GM23338 (cell line): Measurements from ENCODE around the gene SLFN12. TPM values are rescaled to one million over a fixed set of nuclear protein-coding genes. Genes with fewer than 3 reads are reported as not detected.
"Not testable (repeated sequence)": the region's sequence is repeated elsewhere in the genome, so short reads cannot be mapped to it uniquely, and the experiment has no call there.

Experiments
- ATAC-seq: fragments of 200-7000 bp; cut with Tn5 transposase; 3 replicates; pipeline ENCODE4 v1.9.1; 2020
- DNase-seq: peaks from one replicate; pipeline ENCODE4 v3.0.0-alpha.2; 2015; ENCODE audit warnings: low spot score
- H2AFZ ChIP-seq: fragments of 200-600 bp; sonication (generic); 2 replicates; pipeline ENCODE4 v1.8.0; 2016; ENCODE audit warnings: antibody characterized with exemption, mild to moderate bottlenecking, moderate library complexity
- H3F3A ChIP-seq: fragments of 200-600 bp; sonication (generic); replicated peaks from 2 replicates; pipeline ENCODE4 v1.8.0; 2017; ENCODE audit warnings: antibody characterized with exemption, mixed run types, low read depth
- H3K27ac ChIP-seq: fragments of 200-600 bp; sonication (generic); 2 replicates; pipeline ENCODE4 v1.6.1; 2016; ENCODE audit warnings: low read depth
- H3K27me3 ChIP-seq: fragments of 200-600 bp; sonication (generic); 2 replicates; pipeline ENCODE4 v1.8.0; 2016; ENCODE audit warnings: mild to moderate bottlenecking, mixed run types, moderate library complexity; ENCODE audit not compliant: insufficient read depth
- H3K36me3 ChIP-seq: fragments of 200-600 bp; sonication (generic); 2 replicates; pipeline ENCODE4 v1.8.0; 2016; ENCODE audit warnings: mild to moderate bottlenecking; ENCODE audit not compliant: insufficient read depth
- H3K4me1 ChIP-seq: fragments of 200-600 bp; sonication (generic); 2 replicates; pipeline ENCODE4 v1.8.0; 2016; ENCODE audit warnings: mild to moderate bottlenecking, moderate library complexity; ENCODE audit not compliant: insufficient read depth
- H3K4me2 ChIP-seq: fragments of 200-600 bp; sonication (generic); 2 replicates; pipeline ENCODE4 v1.7.1; 2017; ENCODE audit warnings: mixed run types
- H3K4me3 ChIP-seq: fragments of 200-600 bp; sonication (generic); 2 replicates; pipeline ENCODE4 v1.6.1; 2016; ENCODE audit warnings: mixed run types
- H3K79me2 ChIP-seq: fragments of 200-600 bp; sonication (generic); replicated peaks from 2 replicates; pipeline ENCODE4 v1.8.0; 2017; ENCODE audit warnings: mild to moderate bottlenecking; ENCODE audit not compliant: insufficient read depth
- H3K9me2 ChIP-seq: fragments of 200-600 bp; sonication (generic); 2 replicates; pipeline ENCODE4 v1.8.0; 2017; ENCODE audit not compliant: insufficient read depth
- H4K20me1 ChIP-seq: fragments of 200-600 bp; sonication (generic); replicated peaks from 2 replicates; pipeline ENCODE4 v1.8.0; 2017; ENCODE audit warnings: mild to moderate bottlenecking; ENCODE audit not compliant: insufficient read depth
- H3K27ac Mint-ChIP-seq: 2 replicates; pipeline ENCODE4 v1.8.0; 2020; ENCODE audit warnings: inconsistent platforms, mild to moderate bottlenecking, moderate library complexity, mixed read lengths
- H3K27me3 Mint-ChIP-seq: 3 replicates; pipeline ENCODE4 v1.8.0; 2022; ENCODE audit warnings: low read depth, mild to moderate bottlenecking, moderate library complexity, mixed read lengths, inconsistent platforms; ENCODE audit not compliant: insufficient read depth, poor library complexity
- H3K36me3 Mint-ChIP-seq: 3 replicates; pipeline ENCODE4 v1.8.0; 2021; ENCODE audit warnings: low read depth, mild to moderate bottlenecking, inconsistent platforms, moderate library complexity, mixed read lengths
- H3K4me1 Mint-ChIP-seq: 3 replicates; pipeline ENCODE4 v1.8.0; 2020; ENCODE audit warnings: mild to moderate bottlenecking, inconsistent platforms, mixed read lengths
- H3K4me3 Mint-ChIP-seq: 3 replicates; pipeline ENCODE4 v1.8.0; 2021; ENCODE audit warnings: moderate library complexity, mild to moderate bottlenecking, inconsistent platforms, mixed read lengths
- H3K9me3 Mint-ChIP-seq: 3 replicates; pipeline ENCODE4 v1.8.0; 2020; ENCODE audit warnings: moderate library complexity, mild to moderate bottlenecking, inconsistent platforms, mixed read lengths
- CREB1 ChIP-seq: fragments of 250-450 bp; sonication (Bioruptor Pico); IDR thresholded peaks from 2 replicates; pipeline ENCODE4 v1.5.0; 2020; ENCODE audit warnings: low read depth, mild to moderate bottlenecking, moderate library complexity
- EZH2 ChIP-seq: fragments of 200-600 bp; sonication (generic); IDR thresholded peaks from one replicate; pipeline ENCODE4 v1.8.0; 2017; ENCODE audit warnings: antibody characterized with exemption, mild to moderate bottlenecking, low read depth; ENCODE audit not compliant: unreplicated experiment
- EZH2phosphoT487 ChIP-seq: fragments of 200-600 bp; sonication (generic); IDR thresholded peaks from one replicate; pipeline ENCODE4 v1.8.1; 2018; ENCODE audit warnings: antibody characterized with exemption; ENCODE audit not compliant: unreplicated experiment
- JUNB ChIP-seq: IDR thresholded peaks from one replicate; pipeline ENCODE4 v1.6.1; 2016; ENCODE audit warnings: antibody characterized with exemption; ENCODE audit not compliant: unreplicated experiment
- NANOG ChIP-seq: IDR thresholded peaks from 2 replicates; pipeline ENCODE4 v1.6.1; 2016; ENCODE audit warnings: antibody characterized with exemption, borderline replicate concordance
- POLR2AphosphoS5 ChIP-seq: IDR thresholded peaks from 2 replicates; pipeline ENCODE4 v1.6.1; 2016; ENCODE audit warnings: antibody characterized with exemption, low read depth
- REST ChIP-seq: IDR thresholded peaks from one replicate; pipeline ENCODE4 v1.6.1; 2018; ENCODE audit warnings: antibody characterized with exemption; ENCODE audit not compliant: unreplicated experiment
- STAT1 ChIP-seq: IDR thresholded peaks from one replicate; pipeline ENCODE4 v1.6.1; 2016; ENCODE audit warnings: antibody characterized with exemption; ENCODE audit not compliant: unreplicated experiment
- ZNF114 ChIP-seq: fragments of 250-450 bp; sonication (Bioruptor Pico); IDR thresholded peaks from 2 replicates; pipeline ENCODE4 v1.5.0; 2020; ENCODE audit warnings: mild to moderate bottlenecking, moderate library complexity
- ZNF331 ChIP-seq: fragments of 250-450 bp; sonication (Bioruptor Pico); IDR thresholded peaks from 2 replicates; pipeline ENCODE4 v1.5.0; 2020; ENCODE audit warnings: low read depth, mild to moderate bottlenecking, moderate library complexity
- ZNF462 ChIP-seq: fragments of 250-450 bp; sonication (Bioruptor Pico); IDR thresholded peaks from 2 replicates; pipeline ENCODE4 v1.5.0; 2020; ENCODE audit warnings: mild to moderate bottlenecking, moderate library complexity
- polyA plus RNA-seq: library from polyadenylated mRNA; unstranded; fragments of >200 nt; fragmentation: Nextera tagmentation; extraction: Ambion mirVana; gene quantifications from 2 replicates; pipeline ENCODE4 v1.2.1, GENCODE V29; 2016
- total RNA-seq: library from RNA; depleted of rRNA; stranded (reverse); fragments of >200 nt; shearing (Covaris generic); gene quantifications from 2 replicates; pipeline ENCODE4 v1.2.3, GENCODE V29; 2014

The SLFN12 gene
- total and polyA plus RNA-seq, 2 experiments from 2014 or later = 3.5 to 9.2 TPM

- TF ChIP-seq ZNF462 (CRISPR knock-in tag) (no peak), JUNB (no peak), ZNF331 (CRISPR knock-in tag) (no peak), CREB1 (CRISPR knock-in tag) (no peak), POLR2AphosphoS5 (no peak), REST (no peak), EZH2phosphoT487 (no peak), NANOG (no peak), STAT1 (no peak), EZH2 (no peak), ZNF114 (no peak)
These were observed 27.9 kb downstream of the SLFN12 start (continued) for GRCh38 chr17:35404360-35404759.

GRCh38 chr17:35393783-35394182 is 38.5 kb downstream of the SLFN12 start:
- not testable (repeated sequence) for H3K4me2 ChIP-seq, H3K4me1 Mint-ChIP-seq, H3K4me3 Mint-ChIP-seq, H2AFZ ChIP-seq, H3K4me1 ChIP-seq, H3K27ac ChIP-seq, H4K20me1 ChIP-seq, H3K9me2 ChIP-seq, H3F3A ChIP-seq, H3K4me3 ChIP-seq, H3K36me3 ChIP-seq, H3K36me3 Mint-ChIP-seq, H3K27me3 Mint-ChIP-seq, H3K27me3 ChIP-seq, H3K27ac Mint-ChIP-seq, DNase-seq, ATAC-seq, H3K79me2 ChIP-seq
- H3K9me3 Mint-ChIP-seq = peaks cover 15% of the 10 kb centered on the region
